SK-MEL-5 (cell line): ENCODE results near the gene EEF1AKMT3. TPM values are rescaled to one million over a fixed set of nuclear protein-coding genes. Genes with fewer than 3 reads are reported as not detected.

ENCODE experiments used
- DNase-seq: peaks from one replicate; pipeline ENCODE4 v3.0.0-alpha.2; 2016; ENCODE audit warnings: low read depth, low spot score
- in situ Hi-C: cut with HindIII; loops from 2 replicates; pipeline ENCODE4 v1.10.0; 2016; ENCODE audit warnings: low sequenced_read_pairs, high pct_unique_total_duplicates, low pct_unique_long_range_greater_than_20kb
- total RNA-seq: library from RNA; depleted of rRNA; stranded (reverse); fragments of >200 nt; shearing (Covaris generic); gene quantifications from 2 replicates; pipeline ENCODE4 v1.2.3, GENCODE V29; 2014

The EEF1AKMT3 gene
- total RNA-seq, 1 experiment from 2014 or later: 6.3 TPM

DNA sequence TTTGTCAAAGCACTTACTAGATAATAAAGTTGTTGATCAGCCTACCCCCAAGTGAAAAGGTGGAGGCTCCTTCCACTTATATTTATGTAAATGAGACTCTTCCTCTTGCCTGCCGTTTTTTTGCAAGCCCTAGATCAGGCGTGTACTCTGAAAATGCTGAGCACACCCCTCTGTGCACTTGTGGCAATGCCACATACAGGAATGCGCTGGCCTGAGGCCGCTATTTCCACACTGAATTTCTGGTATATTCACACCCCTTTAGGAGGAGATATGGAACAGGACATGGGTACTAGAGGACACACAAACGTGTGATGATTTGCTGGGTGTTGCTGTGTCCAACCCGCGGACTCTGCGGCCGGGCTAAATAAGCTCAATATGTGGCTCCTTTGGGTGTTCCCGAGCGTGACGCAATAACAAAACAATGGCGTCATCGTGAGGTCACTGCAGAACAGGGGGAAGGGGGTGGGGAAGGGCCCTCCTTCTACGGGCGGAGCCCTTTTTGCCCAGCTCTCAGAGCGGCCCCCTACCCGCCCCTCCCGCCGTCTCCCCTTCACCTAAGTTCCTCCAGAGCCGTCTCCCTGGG lies 28.1 kb upstream of the EEF1AKMT3 start:
- in situ Hi-C loops: no loop called here
- no peak for DNase-seq

DNA sequence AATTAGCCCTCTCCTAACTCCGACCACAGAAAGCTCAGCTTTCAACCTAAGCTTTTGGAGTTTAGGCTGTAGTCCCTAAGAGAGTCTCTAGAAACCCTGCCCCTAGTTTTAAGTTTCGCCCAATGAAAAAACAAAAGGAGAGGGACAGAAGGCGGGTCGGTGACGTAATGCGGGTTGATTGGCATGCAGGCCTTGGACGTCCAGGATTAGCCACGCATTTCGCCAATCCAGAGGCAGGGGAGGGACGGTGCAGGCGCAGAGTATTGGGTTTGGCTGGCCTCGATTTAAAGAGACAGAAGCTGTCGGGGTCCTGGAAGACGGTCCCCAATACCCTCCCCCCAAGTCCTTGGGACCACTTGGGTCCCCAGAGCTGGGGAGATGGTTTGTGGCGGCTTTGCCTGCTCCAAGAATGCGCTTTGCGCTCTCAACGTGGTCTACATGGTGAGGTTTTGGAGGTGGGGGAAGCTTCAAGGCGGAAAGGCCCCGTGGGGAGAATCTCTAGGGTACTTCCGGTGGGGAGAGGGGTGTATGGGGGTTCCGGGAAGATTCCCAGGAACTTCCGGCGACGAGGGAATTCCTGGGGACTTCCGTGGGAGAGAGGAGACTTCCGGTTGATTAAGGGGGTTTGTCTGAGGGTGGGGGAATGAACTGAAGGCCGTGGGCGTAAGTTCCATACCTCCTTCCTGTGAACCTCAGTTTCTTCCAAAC lies 27.5 kb upstream of the EEF1AKMT3 start, which contains the start of gene TSPAN31:
TSPAN31 (plus strand) TSS at position 263 of the 708 bp plus-strand sequence; CDS start at position 379, 116 bp downstream.
- in situ Hi-C loops: no loop called here
- DNase-seq: peak; percentile 99

DNA sequence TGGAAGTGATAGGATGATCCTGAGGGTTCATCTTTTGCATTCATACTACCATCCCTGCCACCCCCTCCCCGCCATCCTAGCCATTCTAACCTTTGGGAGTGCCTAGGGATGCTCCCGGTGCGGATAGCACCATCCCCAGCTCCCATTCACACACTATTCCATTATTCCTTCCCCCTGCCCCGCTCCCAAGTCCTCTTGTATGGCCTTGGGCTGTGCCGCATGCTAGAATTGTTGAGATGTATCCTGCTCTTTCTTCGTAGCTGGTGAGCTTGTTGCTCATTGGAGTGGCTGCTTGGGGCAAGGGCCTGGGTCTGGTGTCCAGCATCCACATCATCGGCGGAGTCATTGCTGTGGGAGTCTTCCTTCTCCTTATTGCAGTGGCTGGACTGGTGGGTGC lies 26.9 kb upstream of the EEF1AKMT3 start:
- in situ Hi-C loops: no loop called here
- peak; percentile 49 for DNase-seq

DNA sequence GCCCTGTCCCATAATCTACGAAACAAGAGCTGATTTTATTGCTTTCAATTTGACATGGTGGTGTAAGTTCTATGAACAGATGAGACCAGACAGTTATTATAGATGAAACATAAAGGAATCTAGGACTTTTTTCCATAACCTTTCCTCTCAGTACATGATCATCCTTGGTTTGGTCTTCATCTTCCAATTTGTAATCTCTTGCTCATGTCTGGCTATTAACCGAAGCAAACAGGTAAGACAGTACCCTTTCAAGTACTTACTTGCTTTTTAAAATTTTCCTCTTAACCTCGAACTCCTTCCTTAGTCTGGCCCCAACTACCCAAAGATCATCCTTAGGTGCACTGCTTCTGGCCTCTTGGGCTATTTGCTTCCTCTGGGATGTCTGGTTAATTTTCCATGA lies 26.4 kb upstream of the EEF1AKMT3 start:
- DNase-seq: no peak

DNA sequence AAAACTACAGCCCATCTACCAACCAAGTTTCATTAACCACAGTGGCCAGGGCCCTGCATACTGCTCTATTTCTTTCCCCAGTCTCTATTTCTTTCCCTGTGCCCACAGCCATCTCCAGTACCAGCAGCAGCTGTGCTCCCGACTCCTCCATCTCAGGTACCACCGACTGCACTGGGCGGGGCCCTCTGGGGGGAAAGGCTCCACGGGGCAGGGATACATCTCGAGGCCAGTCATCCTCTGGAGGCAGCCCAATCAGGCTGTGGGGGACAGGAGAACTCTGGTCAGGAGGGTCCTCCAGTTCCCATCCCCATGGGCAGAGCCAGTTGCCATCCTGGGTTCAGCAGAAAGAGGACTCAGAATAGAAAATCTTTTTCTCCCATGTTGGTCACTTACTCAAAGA lies 23.4 kb upstream of the EEF1AKMT3 start:
- DNase-seq: no peak
- in situ Hi-C loops: no loop called here

More for the DNA sequence above, 26.4 kb upstream of the EEF1AKMT3 start:
- in situ Hi-C loops: no loop called here

DNA sequence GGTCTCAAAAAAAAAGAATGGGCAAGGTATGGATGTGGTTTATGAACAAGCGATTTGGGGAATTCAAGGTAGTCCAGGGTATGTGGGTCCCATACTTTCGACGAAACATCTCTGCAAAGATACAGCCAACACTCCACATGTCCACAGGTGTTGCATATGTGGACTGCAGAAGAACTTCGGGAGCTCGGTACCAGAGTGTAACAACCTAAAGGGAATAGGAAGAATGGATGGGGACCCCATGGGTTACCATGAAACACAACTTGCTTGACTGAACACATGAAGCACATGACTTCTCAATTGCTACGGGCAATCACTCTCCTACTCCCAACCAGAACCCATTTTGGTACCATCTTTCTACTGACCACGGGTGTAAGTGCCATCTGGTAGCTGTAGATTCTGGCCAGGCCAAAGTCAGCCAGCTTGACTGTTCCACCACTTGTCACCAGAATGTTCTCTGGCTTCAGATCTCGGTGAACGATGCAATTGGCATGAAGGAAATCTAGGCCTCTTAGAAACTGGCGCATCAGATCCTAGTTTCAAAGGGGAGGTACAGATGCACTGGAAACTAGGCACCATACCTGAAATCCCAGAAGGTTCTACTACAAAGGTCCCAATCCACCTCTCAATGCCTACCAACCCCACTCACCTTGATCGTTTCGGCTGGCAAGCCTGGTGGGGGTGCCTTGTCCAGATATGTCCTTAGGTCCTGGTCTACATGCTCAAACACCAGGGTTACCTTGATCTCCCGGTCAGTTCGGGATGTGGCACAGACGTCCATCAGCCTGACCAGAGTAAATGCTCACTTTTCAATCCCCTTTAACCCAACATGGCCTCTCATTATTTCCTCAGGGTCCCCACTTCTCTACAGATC lies 21.6 kb upstream of the EEF1AKMT3 start:
- in situ Hi-C loops: no loop called here
- DNase-seq: no peak

DNA sequence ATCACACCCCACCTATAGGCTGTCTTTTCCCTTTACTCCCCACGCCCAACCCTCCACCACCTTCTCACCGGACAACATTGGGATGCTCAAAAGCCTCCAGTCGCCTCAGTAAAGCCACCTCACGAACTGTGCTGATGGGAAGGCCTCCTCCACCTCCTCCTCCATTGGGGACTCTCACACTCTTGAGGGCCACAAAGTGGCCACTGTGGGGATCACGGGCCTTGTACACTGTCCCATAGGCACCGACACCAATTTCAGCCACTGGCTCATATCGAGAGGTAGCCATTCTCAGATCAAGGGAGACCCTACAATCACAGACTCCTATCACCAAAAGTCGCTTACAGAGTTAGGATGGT lies 21.0 kb upstream of the EEF1AKMT3 start:
- in situ Hi-C loops: no loop called here

DNA sequence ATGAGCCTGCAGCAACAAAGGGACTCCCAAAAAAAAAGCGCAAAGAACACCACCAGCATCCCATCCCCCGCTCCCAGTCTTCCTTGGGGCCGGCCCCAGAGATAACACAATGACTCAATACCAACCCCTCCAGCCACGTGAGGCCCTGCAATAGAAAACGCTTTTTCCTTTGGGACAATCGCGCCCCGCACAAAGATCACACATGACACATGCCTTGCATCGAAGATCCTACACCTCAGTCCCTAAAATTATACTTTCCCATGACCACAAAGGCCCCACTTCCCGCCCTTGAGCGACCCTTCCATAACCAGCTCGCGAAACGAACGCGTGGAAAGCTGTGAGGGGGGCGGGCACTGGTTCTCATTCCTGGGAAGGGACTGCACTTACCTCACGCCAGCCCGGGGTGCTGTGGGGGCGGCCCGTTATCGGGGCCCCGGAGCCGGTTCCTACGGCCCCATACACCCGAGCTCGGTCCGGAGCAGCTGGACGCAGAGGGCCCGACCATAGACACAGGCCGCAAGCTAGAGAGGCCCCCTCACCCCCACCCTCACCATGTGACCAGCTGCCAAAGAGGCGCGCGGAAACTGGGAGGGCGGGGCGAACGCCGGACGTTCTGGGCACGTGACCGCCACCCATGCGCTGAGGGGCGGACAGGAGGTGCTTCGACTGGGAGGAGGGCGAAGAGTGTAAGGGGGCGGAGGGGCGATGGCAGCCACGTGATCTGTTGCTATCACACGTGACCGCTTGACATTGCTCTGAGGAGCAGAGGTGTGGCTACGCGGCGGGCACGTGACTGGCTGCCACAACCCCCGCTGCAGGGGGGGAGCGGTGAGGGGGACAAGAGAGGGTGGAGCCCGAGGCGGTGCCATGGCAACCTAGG lies 20.4 kb upstream of the EEF1AKMT3 start, which contains the start of gene CDK4:
CDK4 (minus strand) TSS at position 523 of the 880 bp plus-strand sequence. CDS start 593 bp downstream, outside the sequence.
- in situ Hi-C loops: no loop called here
- DNase-seq: peak; percentile 100

More for the DNA sequence above, 21.0 kb upstream of the EEF1AKMT3 start:
- no peak for DNase-seq

DNA sequence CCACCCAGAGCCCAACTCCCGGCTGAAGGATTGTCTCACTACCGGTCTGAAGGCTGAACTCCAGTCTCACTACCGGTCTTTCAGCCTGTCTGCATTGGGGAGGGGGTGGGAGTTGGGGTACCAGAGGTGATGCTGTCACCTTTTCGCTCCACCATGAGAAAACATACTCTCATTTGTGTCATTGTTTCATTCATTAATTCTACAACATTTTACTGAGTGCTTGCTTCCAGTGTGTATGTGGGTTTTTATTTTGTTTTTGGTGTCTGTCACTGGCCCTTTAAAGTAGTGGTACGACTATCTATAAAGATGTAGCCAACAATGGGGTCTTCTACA lies 19.8 kb upstream of the EEF1AKMT3 start:
- in situ Hi-C loops: no loop called here
- DNase-seq: no peak

DNA sequence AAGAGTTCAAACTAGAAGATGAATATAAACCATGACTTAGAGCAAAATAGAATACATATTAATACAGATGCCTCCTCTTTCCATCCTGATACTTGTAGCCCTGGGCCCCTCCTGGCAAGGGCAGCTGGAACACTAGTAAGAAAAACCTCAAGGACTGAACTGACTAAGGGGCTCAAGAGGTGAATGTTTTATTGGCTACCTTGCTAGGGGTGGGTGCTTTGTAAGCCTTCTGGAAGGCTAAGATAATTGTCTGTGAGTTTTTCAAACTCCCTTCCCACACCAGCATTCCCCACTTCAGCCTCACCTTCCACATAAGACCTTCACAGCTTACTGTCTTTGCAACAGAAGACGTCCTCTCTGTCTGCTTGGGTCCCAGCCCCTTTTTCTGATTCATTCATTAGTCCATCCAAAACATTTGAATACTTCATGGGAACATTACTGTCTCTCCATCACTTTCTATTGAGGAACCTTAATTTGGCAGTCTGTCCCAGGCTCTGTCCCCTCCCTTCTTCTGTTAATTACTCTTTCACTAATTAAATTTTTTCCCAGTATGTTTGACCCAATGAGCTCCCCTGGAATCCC lies 18.6 kb upstream of the EEF1AKMT3 start:
- in situ Hi-C loops: no loop called here
- no peak for DNase-seq

DNA sequence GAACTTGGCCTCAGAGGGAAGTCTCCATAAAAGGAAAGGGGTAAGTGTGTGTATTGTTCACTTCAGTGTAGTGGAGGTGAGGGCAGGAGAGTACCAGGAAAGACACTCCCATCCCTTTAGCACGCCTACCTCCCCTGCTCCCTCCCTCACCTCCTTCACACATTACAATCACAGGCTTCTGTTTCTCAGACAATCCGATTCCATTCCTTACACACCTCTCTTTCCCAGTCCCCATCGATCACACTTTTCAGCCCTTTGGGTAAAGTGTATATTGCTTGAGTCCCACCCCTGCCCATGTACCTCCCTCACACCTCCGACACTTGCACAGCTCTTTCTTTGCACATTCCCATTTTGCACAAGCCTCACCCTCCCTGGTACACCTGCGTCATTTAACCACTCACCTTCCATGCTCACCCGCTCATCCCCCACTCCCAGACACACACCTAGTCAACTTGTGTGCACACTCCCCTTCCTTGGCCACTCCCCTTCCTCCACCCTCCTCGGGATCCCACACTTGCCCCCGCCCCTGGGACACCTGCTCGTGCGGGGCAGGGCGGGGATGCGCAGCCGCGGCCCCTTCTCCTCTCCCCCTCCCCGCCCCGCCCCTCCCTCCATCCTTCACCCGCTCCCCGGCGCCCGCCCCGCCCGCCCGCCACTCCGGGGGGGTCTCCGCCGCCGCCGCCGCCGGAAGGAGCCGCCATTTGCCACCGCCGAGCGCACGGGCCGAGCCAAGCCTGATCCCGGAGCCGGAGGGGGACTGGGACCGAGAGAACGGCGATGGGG lies 17.8 kb upstream of the EEF1AKMT3 start, which contains the start of gene MARCHF9:
MARCHF9 (plus strand) TSS at position 693 of the 783 bp plus-strand sequence. CDS start 426 bp downstream, outside the sequence.
- in situ Hi-C loops: no loop called here
- peak; percentile 68 for DNase-seq

DNA sequence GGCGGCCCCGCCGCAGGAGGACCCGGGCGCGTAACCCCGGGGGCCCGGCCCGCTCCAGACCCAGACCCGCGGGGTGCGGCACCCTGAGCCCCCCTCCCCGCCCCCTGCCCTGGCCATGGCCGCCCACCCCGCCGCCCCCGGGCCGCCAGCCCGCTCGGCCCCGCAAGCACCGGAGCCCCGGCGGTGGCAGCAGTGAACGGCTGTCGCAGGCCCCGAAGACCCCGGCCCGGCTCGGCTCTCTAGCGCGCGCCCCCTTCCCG lies 17.3 kb upstream of the EEF1AKMT3 start:
- DNase-seq: no peak
- in situ Hi-C loops: no loop called here

DNA sequence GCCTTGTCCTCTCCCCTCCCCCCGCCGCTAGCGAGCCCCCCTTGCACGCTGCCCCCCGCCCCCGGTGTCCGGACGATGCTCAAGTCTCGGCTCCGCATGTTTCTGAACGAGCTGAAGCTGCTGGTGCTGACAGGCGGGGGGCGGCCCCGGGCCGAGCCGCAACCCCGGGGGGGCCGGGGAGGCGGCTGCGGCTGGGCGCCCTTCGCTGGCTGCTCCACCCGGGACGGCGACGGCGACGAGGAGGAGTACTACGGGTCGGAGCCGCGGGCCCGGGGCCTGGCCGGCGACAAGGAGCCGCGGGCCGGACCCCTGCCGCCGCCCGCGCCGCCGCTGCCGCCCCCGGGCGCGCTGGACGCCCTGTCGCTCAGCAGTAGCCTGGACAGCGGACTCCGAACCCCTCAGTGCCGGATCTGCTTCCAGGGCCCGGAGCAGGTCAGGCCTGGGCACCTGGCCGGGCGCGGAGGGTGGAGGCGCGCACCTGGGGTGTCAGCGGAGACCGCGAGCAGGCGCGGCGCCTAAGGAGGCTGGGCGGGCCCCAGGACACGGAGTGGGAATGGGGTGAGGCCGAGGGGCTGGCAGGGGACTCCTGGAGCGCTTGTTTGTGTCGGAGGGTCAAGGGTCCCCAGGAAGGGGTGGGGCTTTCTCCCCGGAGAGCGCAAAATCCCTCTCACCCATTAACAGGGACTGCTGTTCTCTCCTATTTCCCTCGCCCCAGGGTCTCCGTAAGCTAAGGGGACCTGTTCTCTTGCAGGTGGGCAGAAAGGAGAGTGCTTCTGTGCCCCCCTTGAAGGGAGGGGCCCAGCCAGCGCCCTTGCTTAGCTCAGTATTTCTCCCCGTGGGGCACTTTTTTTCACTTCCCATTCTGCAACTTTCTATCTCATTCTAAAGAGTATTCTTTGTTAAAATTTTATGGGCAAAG lies 16.7 kb upstream of the EEF1AKMT3 start:
- in situ Hi-C loops: no loop called here
- no peak for DNase-seq

DNA sequence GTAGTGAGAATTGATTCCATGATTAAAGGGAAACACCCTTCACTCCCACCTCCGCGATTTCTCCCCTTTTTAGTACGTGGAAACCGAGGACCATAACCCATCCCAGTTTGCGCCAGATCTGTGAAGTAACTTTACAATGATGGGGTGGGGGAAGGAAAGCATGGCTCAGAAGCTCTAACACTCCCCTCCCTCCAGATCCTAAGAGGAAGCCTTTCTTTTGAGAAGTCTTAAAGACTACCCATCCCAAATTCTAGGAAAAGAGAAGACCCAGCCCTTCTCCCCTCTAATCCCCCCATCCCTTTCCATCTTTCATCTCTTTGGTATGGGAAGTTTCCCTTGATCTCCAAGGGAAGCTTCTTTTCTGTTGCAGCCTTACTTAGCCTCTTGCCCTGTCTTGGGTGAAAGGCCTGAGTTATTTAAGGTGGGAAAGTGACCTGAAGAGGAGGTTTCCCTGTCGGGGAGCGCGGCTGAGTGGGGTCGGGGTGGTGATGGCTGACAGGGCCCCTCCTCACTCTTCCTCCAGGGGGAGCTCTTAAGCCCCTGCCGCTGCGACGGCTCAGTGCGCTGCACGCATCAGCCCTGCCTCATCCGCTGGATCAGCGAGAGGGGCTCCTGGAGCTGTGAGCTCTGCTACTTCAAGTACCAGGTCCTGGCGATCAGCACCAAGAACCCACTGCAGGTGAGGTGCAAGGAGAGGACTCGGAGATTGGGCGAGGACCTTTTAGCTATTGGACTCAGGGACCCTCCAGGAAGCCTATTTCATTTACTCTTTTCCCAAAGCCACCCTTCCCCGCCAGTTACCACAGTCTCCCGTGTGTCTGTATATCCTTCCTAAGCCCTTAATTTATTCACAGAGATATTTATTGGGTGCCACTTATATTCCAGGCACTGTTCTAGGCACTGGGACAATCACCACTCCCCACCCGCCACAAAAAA lies 15.7 kb upstream of the EEF1AKMT3 start:
- peak; percentile 68 for DNase-seq
- in situ Hi-C loops: no loop called here

DNA sequence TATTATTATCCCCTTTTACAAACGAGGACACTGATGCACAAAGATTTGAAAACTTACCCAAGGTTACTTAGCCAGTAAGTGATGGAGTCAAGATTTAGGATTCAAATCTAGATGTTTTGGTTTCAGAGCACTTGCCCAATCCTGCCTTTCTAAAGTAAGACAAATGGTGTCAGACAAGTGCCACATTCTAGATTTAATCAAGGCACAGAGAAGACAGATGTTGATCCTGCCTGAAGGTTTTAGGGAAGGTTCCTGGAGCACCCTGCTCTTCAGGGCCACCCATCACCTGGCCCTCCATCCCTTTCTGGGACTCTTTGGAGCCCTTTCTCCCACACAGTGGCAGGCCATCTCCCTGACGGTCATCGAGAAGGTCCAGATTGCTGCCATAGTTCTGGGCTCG lies 14.6 kb upstream of the EEF1AKMT3 start:
- in situ Hi-C loops: no loop called here

More for the DNA sequence above, 14.6 kb upstream of the EEF1AKMT3 start:
- no peak for DNase-seq
